GM12875 (cell line): Measurements from ENCODE around the gene CSH2.

Experiments
- H3K4me3 ChIP-seq: one replicate; pipeline ENCODE4 v1.5.1; 2011; ENCODE audit warnings: low read depth, low read length, control low read depth
- CTCF ChIP-seq: IDR thresholded peaks from 2 replicates; pipeline ENCODE4 v1.5.1; 2011; ENCODE audit warnings: low read depth, mild to moderate bottlenecking, control low read depth, inconsistent platforms, low read length, moderate library complexity, borderline replicate concordance; ENCODE audit not compliant: insufficient read depth

Gene CSH2

GRCh38 chr17:63836811-63837210, 36.7 kb downstream of the CSH2 start:
- H3K4me3 ChIP-seq = no peak overlapping the region
- no peak for TF ChIP-seq CTCF

- H3K4me3 ChIP-seq = no peak overlapping the region
- TF ChIP-seq CTCF = no peak
Measured at GRCh38 chr17:63835167-63835720, 38.2 kb downstream of the CSH2 start.

GRCh38 chr17:63834431-63835166, 38.9 kb downstream of the CSH2 start:
- TF ChIP-seq CTCF = peak; percentile 73
- H3K4me3 ChIP-seq = no peak overlapping the region

- TF ChIP-seq CTCF = no peak
- no peak overlapping the region for H3K4me3 ChIP-seq
Measured at GRCh38 chr17:63833741-63834373, 39.6 kb downstream of the CSH2 start.

GRCh38 chr17:63833026-63833740, 40.3 kb downstream of the CSH2 start:
- H3K4me3 ChIP-seq = no peak overlapping the region
- no peak for TF ChIP-seq CTCF

- peak; percentile 17; the same call in 1 of the 2 replicates for TF ChIP-seq CTCF
- no peak overlapping the region for H3K4me3 ChIP-seq
Measured at GRCh38 chr17:63832455-63832854, 41.0 kb downstream of the CSH2 start.

- TF ChIP-seq CTCF = no peak
- H3K4me3 ChIP-seq = no peak overlapping the region
Measured at GRCh38 chr17:63832014-63832413, 41.5 kb downstream of the CSH2 start.
